ENCODE data around the gene FBN3.
"Not testable (repeated sequence)": the region's sequence is repeated elsewhere in the genome, so short reads cannot be mapped to it uniquely, and the experiment has no call there.

The FBN3 gene

GRCh38 chr19:8108560-8109445, 40.6 kb downstream of the FBN3 start:
- no peaks in the 10 kb centered on the region for H3K9me3 ChIP-seq (ENCODE audit: control insufficient read depth, low read length)
- no peaks in the 10 kb centered on the region for H3K4me1 ChIP-seq (ENCODE audit: control insufficient read depth, insufficient read depth, low read length)
- H3K4me3 ChIP-seq (ENCODE audit: insufficient read depth, low read depth, low read length), result no peak overlapping the region
- H3K27ac ChIP-seq (ENCODE audit: insufficient read depth, low read depth, low read length, poor library complexity, severe bottlenecking), result no peak overlapping the region
- WGBS, 2 experiments, result 92 to 95% methylated on average over 19 of the region's 19 CpGs
- H3K36me3 ChIP-seq (ENCODE audit: control insufficient read depth, insufficient read depth, low read length), result peaks cover 27% of the 10 kb centered on the region
- no peaks in the 10 kb centered on the region for H3K27me3 ChIP-seq (ENCODE audit: control insufficient read depth, insufficient read depth, low read length, poor library complexity, severe bottlenecking)

GRCh38 chr19:8107301-8107903, 42.0 kb downstream of the FBN3 start:
- Histone ChIP-seq H3K4me3 (ENCODE audit: insufficient read depth, low read depth, low read length) (no peak overlapping the region), H3K27me3 (ENCODE audit: control insufficient read depth, insufficient read depth, low read length, poor library complexity, severe bottlenecking) (no peaks in the 10 kb centered on the region), H3K36me3 (ENCODE audit: control insufficient read depth, insufficient read depth, low read length) (peaks cover 34% of the 10 kb centered on the region), H3K4me1 (ENCODE audit: control insufficient read depth, insufficient read depth, low read length) (no peaks in the 10 kb centered on the region), H3K9me3 (ENCODE audit: control insufficient read depth, low read length) (no peaks in the 10 kb centered on the region), H3K27ac (ENCODE audit: insufficient read depth, low read depth, low read length, poor library complexity, severe bottlenecking) (no peak overlapping the region)
- WGBS, 2 experiments, result 89 to 93% methylated on average over 2 of the region's 2 CpGs

- Histone ChIP-seq H3K4me3 (ENCODE audit: insufficient read depth, low read depth, low read length) (no peak overlapping the region), H3K9me3 (ENCODE audit: control insufficient read depth, low read length) (no peaks in the 10 kb centered on the region), H3K4me1 (ENCODE audit: control insufficient read depth, insufficient read depth, low read length) (no peaks in the 10 kb centered on the region), H3K27ac (ENCODE audit: insufficient read depth, low read depth, low read length, poor library complexity, severe bottlenecking) (no peak overlapping the region), H3K36me3 (ENCODE audit: control insufficient read depth, insufficient read depth, low read length) (peaks cover 26% of the 10 kb centered on the region), H3K27me3 (ENCODE audit: control insufficient read depth, insufficient read depth, low read length, poor library complexity, severe bottlenecking) (no peaks in the 10 kb centered on the region)
- 94 to 97% methylated on average over 2 of the region's 2 CpGs for WGBS, 2 experiments
Measured at GRCh38 chr19:8105471-8105870, 43.9 kb downstream of the FBN3 start.

GRCh38 chr19:8101910-8102309, 47.5 kb downstream of the FBN3 start:
- H3K9me3 ChIP-seq (ENCODE audit: control insufficient read depth, low read length); H3K4me3 ChIP-seq (ENCODE audit: insufficient read depth, low read depth, low read length); H3K27me3 ChIP-seq (ENCODE audit: control insufficient read depth, insufficient read depth, low read length, poor library complexity, severe bottlenecking); H3K4me1 ChIP-seq (ENCODE audit: control insufficient read depth, insufficient read depth, low read length); H3K27ac ChIP-seq (ENCODE audit: insufficient read depth, low read depth, low read length, poor library complexity, severe bottlenecking): not testable (repeated sequence)
- 86 to 88% methylated on average over 12 of the region's 12 CpGs for WGBS, 2 experiments
- peaks cover 42% of the 10 kb centered on the region for H3K36me3 ChIP-seq (ENCODE audit: control insufficient read depth, insufficient read depth, low read length)

GRCh38 chr19:8101311-8101710, 48.1 kb downstream of the FBN3 start:
- Histone ChIP-seq H3K4me3 (ENCODE audit: insufficient read depth, low read depth, low read length) (no peak overlapping the region), H3K36me3 (ENCODE audit: control insufficient read depth, insufficient read depth, low read length) (peaks cover 43% of the 10 kb centered on the region), H3K9me3 (ENCODE audit: control insufficient read depth, low read length) (peaks cover 2% of the 10 kb centered on the region), H3K27me3 (ENCODE audit: control insufficient read depth, insufficient read depth, low read length, poor library complexity, severe bottlenecking) (no peaks in the 10 kb centered on the region), H3K27ac (ENCODE audit: insufficient read depth, low read depth, low read length, poor library complexity, severe bottlenecking) (no peak overlapping the region), H3K4me1 (ENCODE audit: control insufficient read depth, insufficient read depth, low read length) (no peaks in the 10 kb centered on the region)
- 89 to 90% methylated on average over 4 of the region's 4 CpGs for WGBS, 2 experiments

- peaks cover 53% of the 10 kb centered on the region for H3K36me3 ChIP-seq (ENCODE audit: control insufficient read depth, insufficient read depth, low read length)
- 76 to 89% methylated on average over 5 of the region's 5 CpGs for WGBS, 2 experiments
- H3K4me1 ChIP-seq (ENCODE audit: control insufficient read depth, insufficient read depth, low read length), result no peaks in the 10 kb centered on the region
- H3K27ac ChIP-seq (ENCODE audit: insufficient read depth, low read depth, low read length, poor library complexity, severe bottlenecking), result no peak overlapping the region
- peaks cover 10% of the 10 kb centered on the region for H3K9me3 ChIP-seq (ENCODE audit: control insufficient read depth, low read length)
- no peak overlapping the region for H3K4me3 ChIP-seq (ENCODE audit: insufficient read depth, low read depth, low read length)
- no peaks in the 10 kb centered on the region for H3K27me3 ChIP-seq (ENCODE audit: control insufficient read depth, insufficient read depth, low read length, poor library complexity, severe bottlenecking)
Measured at GRCh38 chr19:8097681-8098567, 51.5 kb downstream of the FBN3 start.

DNA sequence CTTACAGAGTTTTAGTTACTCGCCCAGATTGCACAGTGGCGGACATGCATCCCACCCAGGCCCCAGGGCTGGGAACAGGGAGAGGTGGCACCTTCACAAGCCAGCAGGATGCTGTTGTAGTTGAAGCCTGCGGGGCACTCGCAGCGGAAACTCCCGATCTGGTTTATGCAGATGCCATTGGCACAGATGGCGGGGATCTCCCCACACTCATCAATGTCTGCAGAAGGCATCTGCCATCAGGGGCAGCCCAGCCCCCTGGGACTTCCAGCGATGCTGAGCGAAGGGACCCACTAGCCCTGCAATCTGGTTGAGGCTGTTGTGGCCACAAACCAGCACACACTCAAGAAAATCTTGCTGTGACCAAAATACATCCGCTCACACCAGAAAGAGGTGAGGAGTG, 52.2 kb downstream of the FBN3 start:
- 90 to 92% methylated on average over 9 to 10 of the region's 10 CpGs for WGBS, 2 experiments
- no peaks in the 10 kb centered on the region for H3K27me3 ChIP-seq (ENCODE audit: control insufficient read depth, insufficient read depth, low read length, poor library complexity, severe bottlenecking)
- peaks cover 56% of the 10 kb centered on the region for H3K36me3 ChIP-seq (ENCODE audit: control insufficient read depth, insufficient read depth, low read length)
- no peak overlapping the region for H3K27ac ChIP-seq (ENCODE audit: insufficient read depth, low read depth, low read length, poor library complexity, severe bottlenecking)
- no peaks in the 10 kb centered on the region for H3K4me1 ChIP-seq (ENCODE audit: control insufficient read depth, insufficient read depth, low read length)
- H3K4me3 ChIP-seq (ENCODE audit: insufficient read depth, low read depth, low read length), result no peak overlapping the region
- H3K9me3 ChIP-seq (ENCODE audit: control insufficient read depth, low read length), result peaks cover 10% of the 10 kb centered on the region

GRCh38 chr19:8096071-8096470, 53.3 kb downstream of the FBN3 start:
- no peak overlapping the region for H3K4me3 ChIP-seq (ENCODE audit: insufficient read depth, low read depth, low read length)
- 94 to 96% methylated on average over 3 of the region's 3 CpGs for WGBS, 2 experiments
- peaks cover 66% of the 10 kb centered on the region for H3K36me3 ChIP-seq (ENCODE audit: control insufficient read depth, insufficient read depth, low read length)

DNA sequence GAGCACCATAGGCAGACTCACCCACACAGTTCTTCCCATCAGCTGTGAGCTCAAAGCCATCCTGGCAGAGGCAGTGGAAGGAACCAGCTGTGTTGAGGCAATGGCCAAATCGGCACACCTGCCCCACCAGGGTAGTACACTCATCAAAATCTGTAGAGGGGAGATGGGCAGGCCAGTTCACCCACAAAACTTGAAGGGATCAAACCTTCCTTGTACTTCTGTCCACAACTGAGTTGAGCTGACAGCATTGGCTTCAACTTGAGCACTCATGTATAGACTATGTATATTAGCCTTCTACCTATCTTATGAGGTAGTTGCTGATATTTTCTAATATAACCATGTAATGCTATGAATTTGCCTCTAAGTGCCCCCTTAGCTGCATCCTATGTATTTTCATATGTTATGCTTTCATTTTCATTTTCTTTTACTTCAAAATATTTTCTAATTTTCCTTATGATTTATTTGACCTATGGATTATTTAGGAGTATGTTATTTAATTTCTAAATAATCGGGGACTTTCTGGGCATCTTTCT, 54.0 kb downstream of the FBN3 start:
- Histone ChIP-seq H3K9me3 (ENCODE audit: control insufficient read depth, low read length) (peaks cover 10% of the 10 kb centered on the region), H3K27ac (ENCODE audit: insufficient read depth, low read depth, low read length, poor library complexity, severe bottlenecking) (no peak overlapping the region), H3K4me1 (ENCODE audit: control insufficient read depth, insufficient read depth, low read length) (no peaks in the 10 kb centered on the region), H3K36me3 (ENCODE audit: control insufficient read depth, insufficient read depth, low read length) (peaks cover 71% of the 10 kb centered on the region), H3K27me3 (ENCODE audit: control insufficient read depth, insufficient read depth, low read length, poor library complexity, severe bottlenecking) (no peaks in the 10 kb centered on the region), H3K4me3 (ENCODE audit: insufficient read depth, low read depth, low read length) (no peak overlapping the region)
- WGBS, 2 experiments, result 83 to 95% methylated on average over 2 of the region's 2 CpGs

More at GRCh38 chr19:8096071-8096470, 53.3 kb downstream of the FBN3 start:
- H3K4me1 ChIP-seq (ENCODE audit: control insufficient read depth, insufficient read depth, low read length), result no peaks in the 10 kb centered on the region
- no peak overlapping the region for H3K27ac ChIP-seq (ENCODE audit: insufficient read depth, low read depth, low read length, poor library complexity, severe bottlenecking)
- H3K27me3 ChIP-seq (ENCODE audit: control insufficient read depth, insufficient read depth, low read length, poor library complexity, severe bottlenecking), result no peaks in the 10 kb centered on the region
- peaks cover 10% of the 10 kb centered on the region for H3K9me3 ChIP-seq (ENCODE audit: control insufficient read depth, low read length)
